ENCODE data around the gene UBL7.

Gene UBL7

GRCh38 chr15:74460871-74461846 lies at the start of gene UBL7:
UBL7 (minus strand) TSS chr15:74461160; CDS start chr15:74458867, 2,293 bp downstream.
- peaks cover 4% of the 10 kb centered on the region; the same call in 1 of the 2 replicates for H3K4me1 ChIP-seq (ENCODE audit: low read length)
- no peaks in the 10 kb centered on the region for H3K36me3 ChIP-seq (replicated peaks; ENCODE audit: insufficient read depth, low read length)
- no peak for TF ChIP-seq EZH2 (optimal IDR thresholded peaks at IDR 0.05; ENCODE audit: low read depth, low read length)
- TF ChIP-seq EZH2phosphoT487 (IDR thresholded peaks at IDR 0.05; ENCODE audit: low read length), result no peak
- peak; percentile 42 for TF ChIP-seq CTCF (IDR thresholded peaks at IDR 0.05; ENCODE audit: low read length)
- H3K79me2 ChIP-seq (ENCODE audit: low read length), result peaks cover 34% of the 10 kb centered on the region
- H3K27me3 ChIP-seq (replicated peaks; ENCODE audit: insufficient read depth, low read length), result no peaks in the 10 kb centered on the region
- peaks cover 13% of the 10 kb centered on the region for H3F3A ChIP-seq (ENCODE audit: insufficient read depth, low read length)
- H3K4me3 ChIP-seq (ENCODE audit: low read length), result peak within 1 kb of the TSS; percentile 87
- no peaks in the 10 kb centered on the region for H3K9me3 ChIP-seq (replicated peaks; ENCODE audit: insufficient read depth, low read length)
- peak within 1 kb of the TSS; percentile 82 for H2AFZ ChIP-seq (ENCODE audit: low read length)
- peak; percentile 98 for DNase-seq
- H3K9me2 ChIP-seq (replicated peaks; ENCODE audit: insufficient read depth, low read length), result no peaks in the 10 kb centered on the region
- H4K20me1 ChIP-seq (ENCODE audit: insufficient read depth, low read length), result no peaks in the 10 kb centered on the region
- H3K9ac ChIP-seq (ENCODE audit: low read length), result peak within 1 kb of the TSS; percentile 77
- H3K27ac ChIP-seq (ENCODE audit: low read length), result peak within 1 kb of the TSS; percentile 79
- H3K4me2 ChIP-seq (ENCODE audit: low read depth, low read length), result peak within 1 kb of the TSS; percentile 74

- Histone ChIP-seq H4K20me1 (ENCODE audit: insufficient read depth, low read length) (no peaks in the 10 kb centered on the region), H3K9ac (ENCODE audit: low read length) (no peak overlapping the region), H2AFZ (ENCODE audit: low read length) (no peak overlapping the region), H3K4me1 (ENCODE audit: low read length) (peaks cover 15% of the 10 kb centered on the region), H3K9me3 (replicated peaks; ENCODE audit: insufficient read depth, low read length) (no peaks in the 10 kb centered on the region), H3K36me3 (replicated peaks; ENCODE audit: insufficient read depth, low read length) (no peaks in the 10 kb centered on the region), H3K27ac (ENCODE audit: low read length) (no peak overlapping the region), H3K9me2 (replicated peaks; ENCODE audit: insufficient read depth, low read length) (no peaks in the 10 kb centered on the region), H3F3A (ENCODE audit: insufficient read depth, low read length) (peaks cover 1% of the 10 kb centered on the region; the same call in 1 of the 2 replicates), H3K27me3 (replicated peaks; ENCODE audit: insufficient read depth, low read length) (no peaks in the 10 kb centered on the region), H3K4me3 (ENCODE audit: low read length) (no peak overlapping the region), H3K4me2 (ENCODE audit: low read depth, low read length) (no peak overlapping the region), H3K79me2 (ENCODE audit: low read length) (no peaks in the 10 kb centered on the region)
- TF ChIP-seq CTCF (IDR thresholded peaks at IDR 0.05; ENCODE audit: low read length), result no peak
- TF ChIP-seq EZH2 (optimal IDR thresholded peaks at IDR 0.05; ENCODE audit: low read depth, low read length), result no peak
- TF ChIP-seq EZH2phosphoT487 (IDR thresholded peaks at IDR 0.05; ENCODE audit: low read length), result no peak
- no peak for DNase-seq
Observed at GRCh38 chr15:74506515-74506840, 45.5 kb upstream of the UBL7 start.

GRCh38 chr15:74505837-74506514 lies 45.0 kb upstream of the UBL7 start:
- Histone ChIP-seq H3F3A (ENCODE audit: insufficient read depth, low read length) (no peaks in the 10 kb centered on the region), H2AFZ (ENCODE audit: low read length) (no peak overlapping the region), H3K9ac (ENCODE audit: low read length) (no peak overlapping the region), H3K4me2 (ENCODE audit: low read depth, low read length) (no peak overlapping the region), H4K20me1 (ENCODE audit: insufficient read depth, low read length) (no peaks in the 10 kb centered on the region), H3K36me3 (replicated peaks; ENCODE audit: insufficient read depth, low read length) (no peaks in the 10 kb centered on the region), H3K9me3 (replicated peaks; ENCODE audit: insufficient read depth, low read length) (no peaks in the 10 kb centered on the region), H3K79me2 (ENCODE audit: low read length) (no peaks in the 10 kb centered on the region), H3K4me3 (ENCODE audit: low read length) (no peak overlapping the region), H3K27ac (ENCODE audit: low read length) (no peak overlapping the region), H3K4me1 (ENCODE audit: low read length) (peaks cover 10% of the 10 kb centered on the region), H3K27me3 (replicated peaks; ENCODE audit: insufficient read depth, low read length) (no peaks in the 10 kb centered on the region), H3K9me2 (replicated peaks; ENCODE audit: insufficient read depth, low read length) (no peaks in the 10 kb centered on the region)
- DNase-seq, result no peak
- no peak for TF ChIP-seq EZH2phosphoT487 (IDR thresholded peaks at IDR 0.05; ENCODE audit: low read length)
- no peak for TF ChIP-seq CTCF (IDR thresholded peaks at IDR 0.05; ENCODE audit: low read length)
- no peak for TF ChIP-seq EZH2 (optimal IDR thresholded peaks at IDR 0.05; ENCODE audit: low read depth, low read length)

Measured in MM.1S (cell line).